Stimulated activated CD4-positive, alpha-beta T cell treated with anti-CD3 and anti-CD28 coated beads, Interleukin-15, amount 100 ng/mL, for 24 hours (primary cell): ENCODE data around the gene IGSF1.
A peak's percentile ranks its signal among the peaks of the same experiment; 100 is the strongest.
"Not testable (repeated sequence)": the region's sequence is repeated elsewhere in the genome, so short reads cannot be mapped to it uniquely, and the experiment has no call there.

Source experiments
- DNase-seq: peaks from one replicate; pipeline ENCODE4 v3.0.0-alpha.2; 2020

Gene IGSF1

GRCh38 chrX:131264053-131264452 lies 25.1 kb downstream of the IGSF1 start:
- no peak for DNase-seq

GRCh38 chrX:131262738-131263679 lies 26.1 kb downstream of the IGSF1 start:
- peak; percentile 16 for DNase-seq

GRCh38 chrX:131262200-131262599 lies 26.9 kb downstream of the IGSF1 start:
- DNase-seq, result no peak

DNA sequence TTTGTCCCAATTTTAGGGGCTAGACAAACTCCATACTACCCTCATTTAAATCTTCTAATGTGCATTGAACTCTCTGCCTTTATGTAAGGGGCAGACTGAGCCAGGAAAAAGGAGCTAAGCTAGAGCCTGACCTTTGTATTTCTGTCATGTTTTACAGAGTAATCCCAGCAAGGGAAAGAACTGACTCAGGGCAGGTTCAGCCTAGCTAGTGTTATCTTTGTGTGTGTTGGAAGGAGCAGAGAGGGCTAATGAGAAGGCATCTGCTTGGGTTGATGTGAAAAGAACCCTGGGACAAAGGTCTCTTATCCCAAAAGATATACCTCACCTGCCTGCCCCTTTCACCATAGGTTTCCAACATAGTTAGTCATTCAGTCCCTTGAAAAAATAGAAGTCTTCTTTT lies 31.7 kb downstream of the IGSF1 start:
- DNase-seq, result no peak

- not testable (repeated sequence) for DNase-seq
Observed at GRCh38 chrX:131250984-131251738, 37.9 kb downstream of the IGSF1 start.

GRCh38 chrX:131239057-131239456 lies 50.0 kb downstream of the IGSF1 start:
- DNase-seq, result no peak

- no peak for DNase-seq
Observed at GRCh38 chrX:131237363-131237762, 51.7 kb downstream of the IGSF1 start.

- no peak for DNase-seq
Observed at GRCh38 chrX:131235768-131236545, 53.1 kb downstream of the IGSF1 start.

DNA sequence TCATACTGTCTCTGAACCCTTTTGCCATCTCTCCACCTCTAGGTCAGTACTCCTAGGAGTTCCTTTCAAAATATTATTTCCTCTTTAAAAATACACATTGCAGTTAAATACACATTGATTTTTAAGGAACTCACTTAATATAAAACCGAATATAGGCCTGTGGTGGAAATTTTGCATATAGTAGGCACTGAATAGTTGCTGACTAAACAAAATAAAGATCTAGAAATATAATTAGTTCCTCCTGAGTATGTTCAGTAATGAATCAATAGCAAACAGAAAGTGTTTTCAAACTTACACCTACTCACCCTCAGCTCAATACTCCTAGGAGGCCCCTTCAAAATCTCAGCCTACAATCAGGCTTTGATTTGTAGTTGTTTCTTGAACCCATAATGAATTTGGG lies 61.5 kb downstream of the IGSF1 start:
- DNase-seq, result no peak

- no peak for DNase-seq
Observed at GRCh38 chrX:131226591-131226990, 62.5 kb downstream of the IGSF1 start.

GRCh38 chrX:131225078-131225477 lies 64.0 kb downstream of the IGSF1 start:
- DNase-seq, result no peak
